ENCODE results near the gene ADGRA3. TPM values are rescaled to one million over a fixed set of nuclear protein-coding genes. Genes with fewer than 3 reads are reported as not detected.
A peak's percentile ranks its signal among the peaks of the same experiment; 100 is the strongest.

The ADGRA3 gene
- total RNA-seq, 5 donors from 2014 or later (not counting 1 experiment from before 2014, with no cell fraction given) = 0.59 to 3.6 (median 1.8) TPM

DNA sequence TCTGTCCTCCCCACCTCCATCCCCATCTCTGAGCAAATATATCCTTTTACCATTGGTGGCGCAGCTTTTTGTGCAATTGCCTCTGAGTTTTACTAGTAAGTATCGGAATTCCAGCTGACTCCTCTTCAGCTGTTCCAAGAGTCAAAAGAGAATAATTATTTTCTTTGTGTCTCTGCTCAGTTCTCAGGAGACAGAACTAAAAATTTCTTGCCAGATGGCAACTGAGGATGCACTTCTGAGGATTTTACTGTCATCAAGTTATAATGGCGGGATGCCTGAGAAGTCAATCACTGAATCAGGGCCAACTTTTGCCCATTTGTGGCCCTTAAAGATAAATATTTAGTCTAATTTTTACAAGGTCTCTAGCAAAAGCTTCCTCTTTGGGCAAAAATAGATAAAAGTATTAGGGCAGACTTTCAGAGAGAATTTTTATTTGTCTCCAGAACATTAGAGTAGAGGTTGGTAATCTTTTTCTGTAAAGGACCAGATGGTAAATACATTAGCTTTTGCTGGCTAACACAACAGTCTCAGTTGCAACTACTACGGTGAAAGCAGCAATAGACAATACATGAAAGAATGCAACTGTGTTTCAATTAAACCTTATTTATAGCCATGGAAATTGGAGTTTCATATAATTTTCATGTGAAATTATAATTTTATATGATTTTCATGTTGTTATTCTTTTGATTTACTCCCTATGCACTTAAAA, 15.6 kb upstream of the ADGRA3 start:
- no peaks in the 10 kb centered on the region for H3K36me3 ChIP-seq (ENCODE audit: control insufficient read depth in 2 of 2, extremely low read depth in 1 of 2, insufficient read depth in 1 of 2, low read length in 1 of 2)
- ATAC-seq (replicated peaks in 1 of 4) = no peak
- H3K4me1 ChIP-seq (ENCODE audit: control insufficient read depth in 1 of 2, extremely low read depth in 1 of 2, insufficient read depth in 2 of 2, low read length in 2 of 2) = no peaks in the 10 kb centered on the region
- H3K27me3 ChIP-seq (replicated peaks in 1 of 2; ENCODE audit: control insufficient read depth in 2 of 2, extremely low read depth in 1 of 2, insufficient read depth in 2 of 2, low read length in 1 of 2) = no peaks in the 10 kb centered on the region
- ChIA-PET POLR2A (interaction anchor here in 1 of 2 donors (0.6 kb wide), 1 partner anchor 18 kb away, joined by 3 read pairs; no protein-coding TSS in a partner anchor), CTCF (interaction anchor here in 1 of 2 donors (0.5 kb wide), 1 partner anchor 43 kb away, joined by 3 read pairs; no protein-coding TSS in a partner anchor)
- DNase-seq = no peak
- WGBS (ENCODE audit: insufficient coverage) = 100% methylated on average over 1 of the region's 4 CpGs
- H3K27me3 Mint-ChIP-seq = no peaks in the 10 kb centered on the region
- H3K9me3 ChIP-seq = peaks cover 2% of the 10 kb centered on the region
- H3K4me3 ChIP-seq (ENCODE audit: control insufficient read depth in 1 of 2, extremely low read depth in 1 of 2, low read length in 1 of 2) = no peak overlapping the region
- no peaks in the 10 kb centered on the region for H3K4me1 Mint-ChIP-seq
- peaks cover 7 to 37% (median 15%) of the 10 kb centered on the region in 3 donors for H3K9me3 Mint-ChIP-seq
- no peak overlapping the region for H3K4me3 Mint-ChIP-seq
- no peaks in the 10 kb centered on the region for H3K36me3 Mint-ChIP-seq
- no peak overlapping the region for H3K27ac Mint-ChIP-seq
- H3K27ac ChIP-seq (ENCODE audit: low read length) = no peak overlapping the region

DNA sequence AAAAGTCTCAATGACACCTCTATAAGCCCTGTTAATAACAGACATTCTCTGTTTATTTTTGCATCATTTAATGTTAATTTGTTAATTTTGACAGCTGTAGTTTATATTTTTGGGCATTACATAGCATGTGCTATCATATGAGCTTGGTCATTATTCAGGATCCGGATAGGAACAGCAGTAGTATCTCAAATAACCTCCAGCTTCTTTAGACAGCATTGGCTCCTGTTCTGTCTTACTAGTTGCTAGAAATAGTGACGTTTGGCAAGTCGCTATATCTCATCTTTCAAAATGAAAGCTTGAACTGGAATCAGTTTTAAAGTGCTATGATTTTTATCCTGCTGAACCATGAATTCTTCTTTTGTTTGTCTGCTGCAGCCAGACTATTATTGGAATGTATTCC, 9.0 kb upstream of the ADGRA3 start:
- Mint-ChIP-seq H3K27ac (no peak overlapping the region), H3K4me1 (no peaks in the 10 kb centered on the region), H3K27me3 (no peaks in the 10 kb centered on the region), H3K9me3 (peaks cover 0 to 4% (median 0%) of the 10 kb centered on the region in 3 donors), H3K4me3 (no peak overlapping the region), H3K36me3 (no peaks in the 10 kb centered on the region)
- Histone ChIP-seq H3K27ac (ENCODE audit: low read length) (no peak overlapping the region), H3K4me3 (ENCODE audit: control insufficient read depth in 1 of 2, extremely low read depth in 1 of 2, low read length in 1 of 2) (no peak overlapping the region), H3K27me3 (replicated peaks in 1 of 2; ENCODE audit: control insufficient read depth in 2 of 2, extremely low read depth in 1 of 2, insufficient read depth in 2 of 2, low read length in 1 of 2) (no peaks in the 10 kb centered on the region), H3K36me3 (ENCODE audit: control insufficient read depth in 2 of 2, extremely low read depth in 1 of 2, insufficient read depth in 1 of 2, low read length in 1 of 2) (no peaks in the 10 kb centered on the region), H3K4me1 (ENCODE audit: control insufficient read depth in 1 of 2, extremely low read depth in 1 of 2, insufficient read depth in 2 of 2, low read length in 2 of 2) (no peaks in the 10 kb centered on the region), H3K9me3 (no peaks in the 10 kb centered on the region)
- DNase-seq (no peak), ATAC-seq (replicated peaks in 1 of 4) (no peak)
- POLR2A ChIA-PET = no interaction called here
- CTCF ChIA-PET = no interaction called here
- WGBS (ENCODE audit: insufficient coverage) = 100% methylated on average over 2 of the region's 3 CpGs

DNA sequence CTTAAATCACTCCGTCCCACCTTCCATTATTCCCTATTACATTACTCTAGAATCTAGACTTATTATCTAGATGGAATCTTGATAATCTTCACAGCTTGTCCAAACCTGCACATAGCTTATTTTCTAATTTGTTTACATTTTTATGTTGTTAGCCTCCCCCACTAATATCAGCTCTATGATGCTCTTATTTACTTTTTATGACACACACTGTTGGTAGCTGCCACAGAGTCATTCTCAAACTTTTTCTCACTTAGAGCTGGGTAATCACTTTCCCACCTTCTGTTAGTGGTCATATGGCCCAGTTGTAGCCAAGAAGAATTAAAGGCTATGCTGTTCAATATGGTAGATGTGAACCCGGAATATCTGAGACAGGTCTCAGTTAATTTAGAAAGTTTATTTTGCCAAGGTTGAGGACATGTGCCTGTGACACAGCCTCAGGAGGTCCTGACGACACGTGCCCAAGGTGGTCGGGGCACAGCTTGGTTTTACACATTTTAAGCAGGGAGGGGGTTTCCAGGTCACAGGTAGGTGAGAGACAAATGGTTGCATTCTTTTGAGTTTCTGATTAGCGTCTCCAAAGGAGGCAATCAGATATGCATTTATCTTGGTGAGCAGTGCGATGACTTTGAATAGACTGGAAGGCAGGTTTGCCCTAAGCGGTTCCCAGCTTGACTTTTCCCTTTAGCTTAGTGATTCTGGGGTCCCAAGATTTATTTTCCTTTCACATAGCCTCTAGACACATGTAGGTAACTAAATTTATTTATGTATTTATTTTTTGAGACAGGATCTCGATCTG, 7.0 kb upstream of the ADGRA3 start:
- Mint-ChIP-seq H3K4me1 (no peaks in the 10 kb centered on the region), H3K9me3 (peaks cover 0 to 4% (median 0%) of the 10 kb centered on the region in 3 donors), H3K27ac (no peak overlapping the region), H3K4me3 (no peak overlapping the region), H3K27me3 (peaks cover 0 to 4% of the 10 kb centered on the region in 2 donors), H3K36me3 (no peaks in the 10 kb centered on the region)
- Histone ChIP-seq H3K27me3 (replicated peaks in 1 of 2; ENCODE audit: control insufficient read depth in 2 of 2, extremely low read depth in 1 of 2, insufficient read depth in 2 of 2, low read length in 1 of 2) (peaks cover 0 to 3% of the 10 kb centered on the region in 2 experiments), H3K27ac (ENCODE audit: low read length) (no peak overlapping the region), H3K9me3 (no peaks in the 10 kb centered on the region), H3K36me3 (ENCODE audit: control insufficient read depth in 2 of 2, extremely low read depth in 1 of 2, insufficient read depth in 1 of 2, low read length in 1 of 2) (no peaks in the 10 kb centered on the region), H3K4me3 (ENCODE audit: control insufficient read depth in 1 of 2, extremely low read depth in 1 of 2, low read length in 1 of 2) (no peak overlapping the region), H3K4me1 (ENCODE audit: control insufficient read depth in 1 of 2, extremely low read depth in 1 of 2, insufficient read depth in 2 of 2, low read length in 2 of 2) (no peaks in the 10 kb centered on the region)
- CTCF ChIA-PET = interaction anchor here in 1 of 2 donors (0.7 kb wide), 1 partner anchor 1006 kb away, joined by 3 read pairs; no protein-coding TSS in a partner anchor
- POLR2A ChIA-PET = interaction anchor here in 1 of 2 donors (0.5 kb wide), 1 partner anchor 117 kb away, joined by 3 read pairs; no protein-coding TSS in a partner anchor
- no peak for DNase-seq
- no peak for ATAC-seq (replicated peaks in 1 of 4)
- WGBS (ENCODE audit: insufficient coverage) = 94% methylated on average over 5 of the region's 9 CpGs

DNA sequence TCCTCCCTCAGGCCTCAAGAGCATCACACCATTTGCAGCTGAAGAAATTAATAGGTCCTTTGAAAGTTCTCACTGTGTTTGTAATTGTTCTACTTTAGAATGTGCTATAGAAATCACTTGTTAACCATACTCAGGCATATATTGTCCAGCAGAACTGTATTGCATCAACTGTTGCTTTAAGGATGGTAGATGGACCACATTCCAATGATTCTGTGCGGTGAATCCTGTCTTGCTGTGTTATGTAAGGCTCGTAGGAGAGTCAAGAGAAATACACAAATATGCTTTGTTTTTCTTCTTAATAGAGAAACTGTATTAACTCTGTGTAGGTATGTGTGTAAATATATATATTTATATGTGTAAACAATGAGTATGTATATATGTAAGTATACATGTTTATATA, 6.3 kb upstream of the ADGRA3 start:
- Mint-ChIP-seq H3K9me3 (no peaks in the 10 kb centered on the region), H3K4me1 (no peaks in the 10 kb centered on the region), H3K27me3 (peaks cover 0 to 4% of the 10 kb centered on the region in 2 donors), H3K27ac (no peak overlapping the region), H3K36me3 (no peaks in the 10 kb centered on the region), H3K4me3 (no peak overlapping the region)
- ATAC-seq (replicated peaks in 1 of 4) (no peak), DNase-seq (no peak)
- Histone ChIP-seq H3K27me3 (replicated peaks in 1 of 2; ENCODE audit: control insufficient read depth in 2 of 2, extremely low read depth in 1 of 2, insufficient read depth in 2 of 2, low read length in 1 of 2) (peaks cover 0 to 3% of the 10 kb centered on the region in 2 experiments), H3K27ac (ENCODE audit: low read length) (no peak overlapping the region), H3K4me1 (ENCODE audit: control insufficient read depth in 1 of 2, extremely low read depth in 1 of 2, insufficient read depth in 2 of 2, low read length in 2 of 2) (no peaks in the 10 kb centered on the region), H3K9me3 (no peaks in the 10 kb centered on the region), H3K36me3 (ENCODE audit: control insufficient read depth in 2 of 2, extremely low read depth in 1 of 2, insufficient read depth in 1 of 2, low read length in 1 of 2) (no peaks in the 10 kb centered on the region), H3K4me3 (ENCODE audit: control insufficient read depth in 1 of 2, extremely low read depth in 1 of 2, low read length in 1 of 2) (no peak overlapping the region)
- ChIA-PET POLR2A (interaction anchor here in 1 of 2 donors (0.6 kb wide), 1 partner anchor 62 kb away, joined by 5 read pairs; no protein-coding TSS in a partner anchor), CTCF (no interaction called here)
- WGBS (ENCODE audit: insufficient coverage) = no CpG with 5 or more reads among the region's 2 CpGs

DNA sequence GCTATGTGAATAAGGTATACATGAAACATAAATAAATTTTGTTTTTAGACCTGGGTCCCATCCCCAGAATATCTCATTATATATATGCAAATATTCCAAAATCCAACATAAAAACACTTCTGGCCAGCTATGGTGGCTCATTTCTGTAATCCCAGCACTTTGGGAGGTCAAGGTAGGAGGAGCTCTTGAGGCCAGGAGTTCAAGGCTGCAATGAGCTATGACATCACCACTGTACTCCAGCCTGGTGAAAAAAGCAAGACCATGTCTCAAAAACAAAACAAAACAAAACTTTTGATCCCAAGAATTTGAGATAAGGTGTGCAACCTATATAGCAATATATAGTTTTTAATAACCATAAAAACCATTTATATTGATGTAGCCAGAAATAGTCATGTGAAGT, 5.4 kb upstream of the ADGRA3 start:
- H3K9me3 ChIP-seq = no peaks in the 10 kb centered on the region
- no peak overlapping the region for H3K4me3 Mint-ChIP-seq
- no peaks in the 10 kb centered on the region for H3K4me1 ChIP-seq (ENCODE audit: control insufficient read depth in 1 of 2, extremely low read depth in 1 of 2, insufficient read depth in 2 of 2, low read length in 2 of 2)
- POLR2A ChIA-PET = no interaction called here
- peaks cover 3 to 5% (median 3%) of the 10 kb centered on the region in 3 donors for H3K4me1 Mint-ChIP-seq
- ATAC-seq (replicated peaks in 1 of 4) (no peak), DNase-seq (no peak)
- no peaks in the 10 kb centered on the region for H3K36me3 Mint-ChIP-seq
- peaks cover 0 to 13% of the 10 kb centered on the region in 2 donors for H3K27me3 Mint-ChIP-seq
- H3K4me3 ChIP-seq (ENCODE audit: control insufficient read depth in 1 of 2, extremely low read depth in 1 of 2, low read length in 1 of 2) = no peak overlapping the region
- no peak overlapping the region for H3K27ac ChIP-seq (ENCODE audit: low read length)
- H3K9me3 Mint-ChIP-seq = no peaks in the 10 kb centered on the region
- no peak overlapping the region for H3K27ac Mint-ChIP-seq
- H3K27me3 ChIP-seq (replicated peaks in 1 of 2; ENCODE audit: control insufficient read depth in 2 of 2, extremely low read depth in 1 of 2, insufficient read depth in 2 of 2, low read length in 1 of 2) = peaks cover 0 to 4% of the 10 kb centered on the region in 2 experiments
- H3K36me3 ChIP-seq (ENCODE audit: control insufficient read depth in 2 of 2, extremely low read depth in 1 of 2, insufficient read depth in 1 of 2, low read length in 1 of 2) = no peaks in the 10 kb centered on the region
- CTCF ChIA-PET = no interaction called here

DNA sequence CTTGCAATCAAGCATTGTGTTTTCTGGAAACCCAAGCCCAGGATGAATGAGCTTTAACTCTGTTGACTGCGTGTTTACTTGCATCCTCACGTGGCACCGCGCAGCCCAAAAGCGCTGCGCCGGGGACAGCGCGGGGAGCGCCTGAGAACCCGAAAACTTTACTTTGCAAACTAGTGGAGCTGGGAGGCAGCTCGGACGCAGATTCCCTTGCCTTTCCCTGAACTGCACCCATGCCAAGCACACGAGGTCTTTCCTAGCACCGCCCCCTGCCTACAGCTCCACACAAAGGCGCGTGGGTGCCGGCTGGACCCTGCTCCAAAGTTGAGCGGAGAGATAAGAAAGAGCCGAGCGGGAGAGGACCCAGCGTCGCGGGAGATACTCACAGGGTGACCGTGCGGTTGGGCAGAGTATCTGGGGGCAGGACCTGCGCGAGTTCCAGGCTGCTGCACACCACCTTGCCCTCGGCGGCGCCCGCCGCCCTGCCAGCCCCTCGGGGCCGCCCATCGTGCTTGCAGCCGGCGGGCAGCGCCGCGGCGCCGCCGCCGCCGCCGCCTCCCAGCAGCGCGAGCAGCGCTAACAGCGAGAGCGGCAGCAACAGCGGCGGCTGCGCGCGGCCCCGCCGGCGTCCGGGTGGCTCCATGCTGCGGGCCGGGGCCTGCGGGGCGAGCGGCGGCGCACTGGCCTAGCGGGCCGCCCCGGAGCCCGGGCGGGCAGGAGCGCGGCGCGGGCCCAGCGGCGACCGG, 550 bp downstream of the ADGRA3 start:
- WGBS (ENCODE audit: insufficient coverage) = 3% methylated on average over 78 of the region's 80 CpGs
- ATAC-seq (replicated peaks in 1 of 4) (peak; percentile 73 to 84 (median 77)), DNase-seq (peak in 19 of 35 experiments; percentile 1 to 34 (median 7))
- H3K4me3 ChIP-seq (ENCODE audit: control insufficient read depth in 1 of 2, extremely low read depth in 1 of 2, low read length in 1 of 2) = peak overlapping the region; percentile 45 to 96
- peaks cover 0 to 14% of the 10 kb centered on the region in 2 experiments for H3K27me3 ChIP-seq (replicated peaks in 1 of 2; ENCODE audit: control insufficient read depth in 2 of 2, extremely low read depth in 1 of 2, insufficient read depth in 2 of 2, low read length in 1 of 2)
- peaks cover 14 to 25% (median 16%) of the 10 kb centered on the region in 3 donors for H3K4me1 Mint-ChIP-seq
- peak overlapping the region; percentile 84 to 96 (median 88) for H3K4me3 Mint-ChIP-seq
- H3K36me3 ChIP-seq (ENCODE audit: control insufficient read depth in 2 of 2, extremely low read depth in 1 of 2, insufficient read depth in 1 of 2, low read length in 1 of 2) = no peaks in the 10 kb centered on the region
- peaks cover 0 to 10% of the 10 kb centered on the region in 2 experiments for H3K4me1 ChIP-seq (ENCODE audit: control insufficient read depth in 1 of 2, extremely low read depth in 1 of 2, insufficient read depth in 2 of 2, low read length in 2 of 2)
- no peaks in the 10 kb centered on the region for H3K9me3 ChIP-seq
- no peaks in the 10 kb centered on the region for H3K36me3 Mint-ChIP-seq
- no peak overlapping the region for H3K27ac ChIP-seq (ENCODE audit: low read length)
- CTCF ChIA-PET = no interaction called here
- H3K27me3 Mint-ChIP-seq = peaks cover 6 to 28% of the 10 kb centered on the region in 2 donors
- POLR2A ChIA-PET = no interaction called here
- peak overlapping the region in 1 of 2 donors; percentile 34 for H3K27ac Mint-ChIP-seq
- no peaks in the 10 kb centered on the region for H3K9me3 Mint-ChIP-seq

Measured in T-cell (primary cell).